CD4-positive, alpha-beta T cell treated with Interleukin-17A for 4 hours (primary cell): ENCODE measurements around the gene SPSB4.

Experiments
- DNase-seq: peaks from one replicate; pipeline ENCODE4 v3.0.0-alpha.2; 2020; ENCODE audit warnings: mixed read lengths

SPSB4 gene

DNA sequence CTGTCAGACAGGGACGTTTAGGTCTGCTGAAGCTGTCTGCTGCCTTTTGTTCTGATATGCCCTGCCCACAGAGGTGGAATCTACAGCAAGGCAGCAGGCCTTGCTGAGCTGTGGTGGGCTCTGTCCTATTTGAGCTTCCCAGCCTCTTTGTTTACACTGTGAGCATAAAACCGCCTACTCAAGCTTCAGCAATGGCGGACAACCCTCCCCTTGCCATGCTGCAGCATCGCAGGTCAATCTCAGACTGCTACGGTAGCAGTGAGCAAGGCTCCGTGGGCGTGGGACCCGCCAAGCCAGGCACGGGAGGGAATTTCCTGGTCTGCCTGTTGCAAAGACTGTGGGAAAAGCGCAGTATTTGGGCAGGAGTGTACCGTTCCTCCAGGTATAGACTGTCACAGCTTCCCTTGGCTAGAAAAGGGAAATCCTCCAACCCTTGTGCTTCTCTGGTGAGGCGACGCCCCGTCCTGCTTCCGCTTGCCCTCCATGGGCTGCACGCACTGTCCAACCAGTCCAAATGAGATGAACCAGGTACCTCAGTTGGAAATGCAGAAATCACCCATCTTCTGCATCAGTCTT lies 71.4 kb downstream of the SPSB4 start:
- no peak for DNase-seq

- DNase-seq = no peak
These were observed 72.7 kb downstream of the SPSB4 start for GRCh38 chr3:141123677-141124410.

DNA sequence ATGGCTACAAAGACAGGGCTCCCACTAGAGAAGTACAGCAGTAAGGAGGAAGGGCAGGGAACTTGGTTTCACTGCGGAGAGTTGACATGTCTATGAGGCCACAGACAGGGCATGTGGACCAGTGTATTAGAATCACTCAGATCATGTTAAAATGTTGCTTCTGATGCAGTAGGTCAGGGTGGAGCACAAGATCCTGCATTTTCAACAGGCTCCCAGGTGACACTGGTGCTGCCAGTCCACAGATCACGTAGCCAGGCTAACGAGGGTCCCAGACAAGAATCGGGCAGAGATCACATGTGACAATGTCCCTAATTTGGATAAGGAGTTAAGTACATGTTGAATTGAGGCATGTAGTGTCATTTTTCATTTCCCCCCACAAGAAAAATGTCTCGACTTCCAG lies 73.6 kb downstream of the SPSB4 start:
- DNase-seq = no peak

DNA sequence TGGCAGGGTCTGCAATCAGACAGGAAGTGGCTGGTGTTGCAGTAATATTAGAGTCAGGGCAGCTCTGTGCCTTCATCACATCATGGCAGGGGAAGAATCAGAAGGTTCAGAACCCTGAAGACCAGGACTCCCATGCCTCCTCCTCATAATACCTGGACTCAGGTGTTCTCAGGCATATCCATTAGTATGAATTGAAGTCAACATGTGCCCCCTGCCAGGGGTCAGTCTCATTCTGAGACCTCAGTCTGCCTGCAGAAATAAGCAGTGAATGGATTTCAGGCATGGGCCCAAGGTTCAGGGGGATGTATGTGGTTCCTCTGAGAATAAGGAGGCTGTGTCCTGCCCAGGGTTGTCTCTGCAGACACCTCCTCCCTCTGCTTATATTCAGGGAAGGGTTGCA lies 74.2 kb downstream of the SPSB4 start:
- no peak for DNase-seq

DNA sequence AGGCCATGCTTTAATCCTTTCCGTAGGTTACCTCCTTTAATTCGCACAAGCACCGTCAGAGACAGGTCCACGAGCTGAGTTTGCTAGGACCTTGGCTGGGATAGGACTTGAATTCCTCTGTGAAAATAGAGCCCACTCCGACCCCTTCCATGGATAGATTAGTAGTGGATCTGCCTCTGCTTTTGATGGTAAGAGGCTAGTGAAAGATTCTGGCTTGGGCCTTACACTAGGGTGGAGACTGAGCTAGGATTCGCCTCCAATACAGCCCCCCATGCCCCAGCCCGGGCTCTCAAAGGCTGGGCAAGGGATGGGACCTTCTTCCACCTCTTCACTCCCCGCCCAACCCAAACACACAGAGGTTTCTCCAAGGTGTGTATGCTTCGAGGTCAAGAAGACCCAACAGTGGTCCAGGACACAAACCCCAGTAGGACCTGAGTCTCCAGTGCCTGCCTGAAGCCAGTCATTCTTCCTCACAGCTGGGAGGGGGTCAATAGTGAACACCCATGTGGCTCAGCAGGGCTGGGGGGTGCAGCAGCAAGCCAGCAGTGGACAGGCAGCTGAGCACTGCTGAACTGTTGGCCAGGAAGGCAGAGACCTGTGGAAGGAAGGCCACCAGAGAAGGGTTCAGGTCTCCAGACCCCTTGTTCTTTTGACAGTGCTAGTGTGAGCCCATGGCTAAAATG lies 75.7 kb downstream of the SPSB4 start:
- no peak for DNase-seq

DNA sequence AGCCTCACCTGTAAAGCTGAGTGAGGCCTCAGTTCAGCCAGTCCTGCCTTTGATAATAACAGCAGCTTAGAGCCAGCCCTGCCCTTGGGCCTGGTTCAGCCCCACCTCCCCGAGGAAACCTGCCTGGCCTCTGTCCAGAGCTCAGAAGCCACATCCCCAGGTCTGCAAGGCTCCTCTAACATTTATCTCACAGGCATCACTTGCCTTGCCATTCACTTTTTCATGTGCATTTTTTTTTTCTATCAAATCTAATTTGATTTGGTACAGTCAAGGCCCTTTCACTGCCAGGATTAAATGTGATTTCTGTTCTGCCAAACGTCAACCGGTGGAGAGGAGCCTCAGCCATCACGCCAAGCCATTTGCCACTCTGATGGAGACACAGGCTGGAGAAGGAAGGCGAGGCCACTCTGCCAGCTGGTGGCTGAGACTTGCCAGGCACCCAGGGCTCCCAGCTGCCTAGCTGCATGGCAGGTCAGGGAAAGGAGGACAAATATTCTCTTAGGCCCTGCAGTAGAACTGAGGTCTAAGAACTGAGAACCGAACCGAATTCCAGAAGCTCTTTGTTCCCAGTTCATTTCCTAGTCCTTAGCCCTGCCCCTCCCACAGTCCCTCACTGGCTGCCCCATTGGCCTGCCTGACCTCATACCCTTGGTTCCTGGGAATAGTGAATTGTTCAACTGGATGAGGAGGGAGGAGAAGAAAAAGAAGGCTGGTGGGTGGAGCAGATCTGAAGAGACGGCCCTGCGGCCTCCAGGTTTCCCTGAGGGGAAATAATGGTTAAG lies 76.4 kb downstream of the SPSB4 start:
- no peak for DNase-seq

GRCh38 chr3:141128126-141128777 lies 77.1 kb downstream of the SPSB4 start:
- DNase-seq = no peak

DNA sequence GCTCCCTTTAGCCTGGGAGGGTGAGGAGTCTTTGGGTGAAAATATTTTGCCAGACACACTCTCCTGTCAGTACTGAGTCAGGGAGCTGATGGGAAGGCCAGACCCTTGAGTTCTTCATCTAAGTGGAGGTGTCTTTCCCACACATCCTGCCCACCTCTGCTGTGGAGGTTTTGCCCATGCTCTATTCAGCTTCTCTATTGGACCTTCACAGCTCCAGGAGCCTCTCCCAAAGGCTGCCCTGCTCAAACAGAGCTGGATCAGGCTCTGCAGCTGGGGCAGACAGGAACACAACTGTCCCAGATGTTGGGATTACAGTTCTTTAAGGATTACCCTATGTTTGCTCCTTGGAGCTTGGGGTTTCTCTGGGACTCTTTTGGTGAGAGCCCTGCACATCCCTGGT lies 77.9 kb downstream of the SPSB4 start:
- DNase-seq = no peak

GRCh38 chr3:141129541-141130011 lies 78.4 kb downstream of the SPSB4 start:
- no peak for DNase-seq

- no peak for DNase-seq
These were observed 92.4 kb downstream of the SPSB4 start for GRCh38 chr3:141143517-141143916.

DNA sequence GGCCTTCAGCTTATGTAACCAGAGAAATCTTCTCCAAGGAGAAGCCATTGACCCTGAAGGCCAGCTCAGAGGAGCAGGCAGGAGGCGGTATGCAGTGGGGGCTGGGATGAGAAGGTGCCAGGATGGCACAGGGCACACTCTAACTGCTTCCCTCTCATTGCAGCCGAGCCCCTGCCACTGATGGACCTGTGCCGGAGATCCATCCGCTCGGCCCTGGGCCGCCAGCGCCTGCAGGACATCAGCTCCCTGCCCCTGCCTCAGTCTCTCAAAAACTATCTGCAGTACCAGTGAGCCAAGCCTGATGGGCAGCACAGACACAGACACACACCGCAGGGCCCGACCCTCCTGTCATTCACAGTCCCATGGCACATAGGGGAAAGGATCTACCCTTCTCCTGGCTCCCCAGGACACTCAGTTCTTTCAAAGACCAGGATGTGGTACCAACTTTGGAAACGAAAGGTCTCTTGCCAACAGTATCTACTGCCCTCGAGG lies 95.9 kb downstream of the SPSB4 start:
- no peak for DNase-seq

DNA sequence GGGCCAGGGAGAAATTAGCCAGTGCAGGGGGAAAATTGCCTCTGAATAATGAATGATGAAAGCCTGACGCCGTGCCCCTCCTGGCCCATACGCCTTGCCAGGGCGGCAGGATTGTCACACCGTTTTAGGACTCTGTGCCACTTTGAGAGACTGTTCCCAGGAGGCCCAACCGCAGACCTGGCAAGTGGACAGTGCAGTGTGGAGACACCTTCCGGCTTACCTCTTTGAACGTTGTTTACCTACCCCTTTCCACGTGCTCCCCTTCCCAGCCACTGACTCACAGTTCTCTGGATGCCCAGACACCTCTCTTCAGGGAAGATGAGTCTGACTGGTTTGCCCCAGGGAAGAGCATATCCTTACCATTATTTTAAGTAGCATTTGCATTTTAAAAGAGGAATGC lies 96.5 kb downstream of the SPSB4 start:
- no peak for DNase-seq

DNA sequence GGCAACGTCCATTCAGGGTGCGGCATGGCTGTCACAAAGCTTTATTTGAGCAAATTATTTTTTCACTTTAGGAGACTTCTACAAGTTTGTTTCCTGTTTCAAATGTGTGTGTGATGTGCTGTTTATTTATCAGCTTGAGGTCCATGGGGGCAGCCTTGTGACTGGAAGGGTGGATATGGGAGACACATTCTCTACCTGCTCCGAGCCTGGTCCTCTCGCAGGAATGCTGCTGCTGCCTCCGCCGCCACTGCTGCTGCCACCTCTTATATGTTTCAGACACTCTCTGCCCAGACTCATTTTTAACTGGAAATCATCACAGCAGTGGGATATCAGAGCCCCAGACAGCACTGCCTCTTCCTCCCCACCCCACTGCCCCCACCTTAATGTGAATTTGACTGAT lies 97.0 kb downstream of the SPSB4 start:
- DNase-seq = no peak

- no peak for DNase-seq
These were observed 97.6 kb downstream of the SPSB4 start for GRCh38 chr3:141148770-141149169.

GRCh38 chr3:141150081-141150830 lies 99.1 kb downstream of the SPSB4 start:
- no peak for DNase-seq

GRCh38 chr3:141150931-141151330 lies 99.8 kb downstream of the SPSB4 start:
- DNase-seq = no peak

DNA sequence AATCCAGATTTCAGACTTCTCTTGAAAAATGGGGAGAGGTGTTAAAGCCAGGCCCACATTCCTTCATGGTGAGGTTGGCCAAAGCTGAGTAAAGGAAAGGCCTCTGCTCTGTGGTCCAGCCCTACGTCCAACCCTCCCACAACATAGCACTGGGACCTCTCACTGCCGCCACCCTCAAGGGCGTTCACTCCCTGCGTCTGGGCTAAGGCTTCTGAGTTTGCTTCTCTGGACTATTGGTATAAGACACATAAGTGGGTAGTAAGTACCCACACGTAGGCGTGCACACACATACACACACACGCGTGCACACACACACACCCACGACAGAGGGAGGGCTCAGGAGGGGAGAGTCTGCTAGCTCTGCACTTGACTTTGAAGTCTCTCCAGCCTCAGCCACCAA lies 100.3 kb downstream of the SPSB4 start:
- DNase-seq = no peak

- DNase-seq = no peak
These were observed 101.0 kb downstream of the SPSB4 start for GRCh38 chr3:141152130-141152529.

GRCh38 chr3:141152801-141153678 lies 101.9 kb downstream of the SPSB4 start:
- DNase-seq = no peak

DNA sequence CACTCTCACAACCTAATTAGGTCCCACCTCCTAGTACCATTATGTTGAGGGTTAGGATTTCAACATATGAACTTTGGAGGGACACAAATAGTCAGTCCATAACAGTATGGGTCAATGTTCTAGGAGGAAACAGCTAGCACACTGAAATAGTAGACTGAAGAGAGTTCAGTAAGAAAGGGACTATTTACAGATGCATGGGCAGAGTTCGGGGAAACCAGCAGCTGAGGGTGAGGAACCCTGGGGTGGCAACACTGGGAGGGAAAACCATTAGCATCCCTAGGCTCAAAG lies 102.5 kb downstream of the SPSB4 start:
- no peak for DNase-seq

DNA sequence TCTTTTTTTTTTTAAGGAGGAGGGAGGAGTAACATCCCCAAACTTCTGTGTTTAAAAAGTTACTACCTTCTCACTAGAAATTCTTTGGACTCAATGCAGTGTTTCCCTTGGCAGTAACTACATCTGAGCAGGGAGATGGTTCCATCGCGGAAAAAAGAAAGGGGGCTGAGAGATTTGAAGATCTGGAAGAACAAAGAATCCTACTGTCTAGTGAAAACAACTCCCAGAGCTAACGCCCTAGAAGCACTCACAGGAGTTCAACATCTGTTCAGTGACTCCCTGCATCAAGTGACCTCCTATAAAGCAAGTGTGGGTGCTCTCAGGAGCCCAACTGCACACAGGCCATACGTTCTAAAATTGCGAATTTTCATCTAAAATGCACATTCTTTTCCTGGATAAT lies 113.7 kb downstream of the SPSB4 start:
- no peak for DNase-seq
